SK-N-SH (cell line): ENCODE results near the gene BCL2L13. TPM values are rescaled to one million over a fixed set of nuclear protein-coding genes. Genes with fewer than 3 reads are reported as not detected.
A peak's percentile ranks its signal among the peaks of the same experiment; 100 is the strongest.

Experiments used
- CTCF ChIA-PET: fragments of 300-600, 350-600 bp; formaldehyde crosslinking; extraction: SDS; loops from one replicate; lab custom pipeline; 2021; lab: Yijun Ruan, JAX
- POLR2A ChIA-PET: fragments of 350-600 bp; sonication (Branson Sonifier 250); formaldehyde crosslinking; extraction: SDS; loops from one replicate; lab custom pipeline; 2020; ENCODE audit warnings: antibody characterized with exemption, inconsistent platforms; lab: Yijun Ruan, JAX
- DNase-seq: peaks from one replicate; pipeline ENCODE4 v3.0.0; 2012
- H2AFZ ChIP-seq: fragments of 200-600 bp; sonication (generic); 2 replicates; pipeline ENCODE4 v1.8.1; 2016; ENCODE audit warnings: antibody characterized with exemption, mild to moderate bottlenecking, low read depth
- H3F3A ChIP-seq: fragments of 200-600 bp; sonication (generic); replicated peaks from 2 replicates; pipeline ENCODE3; 2016; ENCODE audit warnings: antibody characterized with exemption, mild to moderate bottlenecking; ENCODE audit not compliant: insufficient read depth
- H3K27ac ChIP-seq, 2 experiments: fragments of 200-500 bp in 1 of 2; fragments of 200-600 bp in 1 of 2; sonication (Bioruptor generic) in 1 of 2; sonication (generic), shearing (Covaris generic) in 1 of 2; 2 replicates each; pipeline versions ENCODE4 v1.5.1 to v1.6.1; 2014 to 2016; ENCODE audit warnings: low read depth in 2 of 2, inconsistent platforms in 1 of 2, low read length in 1 of 2, mild to moderate bottlenecking in 1 of 2, mixed read lengths in 1 of 2
- H3K27me3 ChIP-seq: fragments of 200-600 bp; sonication (generic), shearing (Covaris generic); 2 replicates; pipeline ENCODE4 v1.6.1; 2016; ENCODE audit warnings: mixed run types; ENCODE audit not compliant: insufficient read depth
- H3K36me3 ChIP-seq, 2 experiments: fragments of 200-500 bp in 1 of 2; fragments of 200-600 bp in 1 of 2; sonication (Bioruptor generic) in 1 of 2; sonication (generic) in 1 of 2; replicated peaks in 1 of 2; 2 replicates each; pipeline versions ENCODE3 to v1.5.1; 2014 to 2016; ENCODE audit warnings: low read length in 1 of 2, mild to moderate bottlenecking in 1 of 2; ENCODE audit not compliant: insufficient read depth in 2 of 2, control insufficient read depth in 1 of 2
- H3K4me1 ChIP-seq, 2 experiments: fragments of 200-500 bp in 1 of 2; fragments of 200-600 bp in 1 of 2; sonication (Bioruptor generic) in 1 of 2; sonication (generic), shearing (Covaris generic) in 1 of 2; 2 replicates each; pipeline versions ENCODE4 v1.5.1 to v1.6.1; 2014 to 2016; ENCODE audit warnings: low read depth in 1 of 2, low read length in 1 of 2, mixed run types in 1 of 2; ENCODE audit not compliant: insufficient read depth in 2 of 2, control insufficient read depth in 1 of 2
- H3K4me2 ChIP-seq: fragments of 200-600 bp; sonication (generic), shearing (Covaris generic); 2 replicates; pipeline ENCODE4 v1.6.1; 2017; ENCODE audit warnings: mixed run types
- H3K4me3 ChIP-seq, 2 experiments: fragments of 200-500 bp in 1 of 2; fragments of 200-600 bp in 1 of 2; sonication (Bioruptor generic) in 1 of 2; sonication (generic), shearing (Covaris generic) in 1 of 2; 2 replicates each; pipeline versions ENCODE4 v1.5.1 to v1.8.1; 2014 to 2016; ENCODE audit warnings: low read depth in 2 of 2, inconsistent platforms in 1 of 2, low read length in 1 of 2, mild to moderate bottlenecking in 1 of 2, mixed read lengths in 1 of 2, moderate library complexity in 1 of 2
- H3K79me2 ChIP-seq: fragments of 200-600 bp; sonication (generic); 2 replicates; pipeline ENCODE4 v1.8.1; 2017; ENCODE audit warnings: mild to moderate bottlenecking; ENCODE audit not compliant: insufficient read depth
- H3K9ac ChIP-seq: fragments of 200-600 bp; sonication (generic); 2 replicates; pipeline ENCODE4 v1.6.1; 2017; ENCODE audit warnings: mixed run types
- H3K9me2 ChIP-seq: fragments of 200-600 bp; sonication (generic); 2 replicates; pipeline ENCODE4 v1.6.1; 2017; ENCODE audit warnings: mixed run types
- H3K9me3 ChIP-seq: fragments of 200-600 bp; sonication (generic); 2 replicates; pipeline ENCODE4 v1.6.1; 2017; ENCODE audit warnings: mixed run types, mild to moderate bottlenecking, moderate library complexity
- H4K20me1 ChIP-seq: fragments of 200-600 bp; sonication (generic); 2 replicates; pipeline ENCODE4 v1.6.1; 2017; ENCODE audit warnings: mild to moderate bottlenecking, mixed run types; ENCODE audit not compliant: insufficient read depth
- EZH2phosphoT487 ChIP-seq: fragments of 200-600 bp; sonication (generic); IDR thresholded peaks from 2 replicates; pipeline ENCODE4 v1.6.1; 2017; ENCODE audit warnings: low read depth, mixed run types, mild to moderate bottlenecking, antibody characterized with exemption, moderate library complexity, borderline replicate concordance
- FOSL2 ChIP-seq: IDR thresholded peaks from 2 replicates; pipeline ENCODE4 v1.4.0; 2012; ENCODE audit warnings: low read depth, mild to moderate bottlenecking, moderate library complexity, borderline replicate concordance
- FOXM1 ChIP-seq: IDR thresholded peaks from 2 replicates; pipeline ENCODE4 v1.4.0; 2012; ENCODE audit warnings: low read depth, mild to moderate bottlenecking
- GABPA ChIP-seq: IDR thresholded peaks from 2 replicates; pipeline ENCODE4 v1.4.0; 2012; ENCODE audit warnings: low read depth, mild to moderate bottlenecking
- JUND ChIP-seq: IDR thresholded peaks from 2 replicates; pipeline ENCODE4 v1.4.0; 2012
- REST ChIP-seq: IDR thresholded peaks from 2 replicates; pipeline ENCODE4 v1.6.1; 2012; ENCODE audit warnings: mild to moderate bottlenecking, low read depth, low read length, moderate library complexity
- RFX5 ChIP-seq: IDR thresholded peaks from 2 replicates; pipeline ENCODE4 v1.6.1; 2012; ENCODE audit warnings: mild to moderate bottlenecking, improper control_type of control experiment, low read length
- SMC3 ChIP-seq: IDR thresholded peaks from 2 replicates; pipeline ENCODE4 v1.6.1; 2012; ENCODE audit warnings: low read depth, low read length, improper control_type of control experiment
- TEAD4 ChIP-seq: IDR thresholded peaks from 2 replicates; pipeline ENCODE4 v1.4.0; 2012; ENCODE audit warnings: mild to moderate bottlenecking, borderline replicate concordance; ENCODE audit not compliant: insufficient read depth
- ZBTB33 ChIP-seq: IDR thresholded peaks from 2 replicates; pipeline ENCODE4 v1.4.0; 2012; ENCODE audit warnings: low read depth, borderline replicate concordance
- WGBS: methylation state at CpG from one replicate; pipeline ENCODE4 v1.1.6; 2017; ENCODE audit warnings: low lambda C conversion rate; 5-methylcytosine and 5-hydroxymethylcytosine counted together
- polyA plus RNA-seq, 3 experiments: library from polyadenylated mRNA; depleted of rRNA; stranded (reverse); fragments of >200 nt; gene quantifications; 2 replicates each; pipeline ENCODE4 v1.2.3, GENCODE V29; 2012

Gene BCL2L13
- polyA plus RNA-seq, 1 of the 3 experiments (the other 2 are of a cell fraction) = 37.1 TPM

- Histone ChIP-seq H3K4me1 (peaks cover 12 to 35% of the 10 kb centered on the region in 2 experiments; a peak in 2 of 4 replicates), H3K9me3 (no peaks in the 10 kb centered on the region), H3K79me2 (peaks cover 28% of the 10 kb centered on the region; the same call in 1 of the 2 replicates), H3F3A (no peaks in the 10 kb centered on the region), H3K9ac (peak overlapping the region; percentile 22; the same call in 1 of the 2 replicates), H3K36me3 (no peaks in the 10 kb centered on the region), H4K20me1 (peaks cover 20% of the 10 kb centered on the region), H3K27ac (no peak overlapping the region; a peak in 1 of 4 replicates), H3K9me2 (no peaks in the 10 kb centered on the region), H3K4me2 (peak overlapping the region; percentile 72), H3K27me3 (no peaks in the 10 kb centered on the region), H2AFZ (peak overlapping the region; percentile 98), H3K4me3 (peak overlapping the region; percentile 54 to 81; a peak in 2 of 4 replicates)
- no peak for TF ChIP-seq RFX5
- WGBS = 93% methylated on average over 19 of the region's 27 CpGs
- ChIA-PET CTCF (interaction anchor here (4.4 to 7.2 kb wide), 2 partner anchors 34 to 216 kb away, joined by 29 to 62 read pairs; no protein-coding TSS in a partner anchor), POLR2A (interaction anchor here (0.6 to 1.3 kb wide), 2 partner anchors 9 to 33 kb away, joined by 3 read pairs; no protein-coding TSS in a partner anchor)
- DNase-seq = no peak
Measured at GRCh38 chr22:17774926-17775685, 136.5 kb downstream of the BCL2L13 start.

GRCh38 chr22:17775781-17776465 is 137.4 kb downstream of the BCL2L13 start:
- Histone ChIP-seq H3K79me2 (peaks cover 21% of the 10 kb centered on the region; the same call in 1 of the 2 replicates), H3K9ac (no peak overlapping the region), H3K9me2 (no peaks in the 10 kb centered on the region), H3F3A (no peaks in the 10 kb centered on the region), H2AFZ (no peak overlapping the region), H3K4me2 (no peak overlapping the region), H3K36me3 (no peaks in the 10 kb centered on the region), H3K4me1 (peaks cover 12 to 37% of the 10 kb centered on the region in 2 experiments; a peak in 2 of 4 replicates), H3K27me3 (no peaks in the 10 kb centered on the region), H3K9me3 (no peaks in the 10 kb centered on the region), H3K4me3 (no peak overlapping the region), H4K20me1 (peaks cover 12% of the 10 kb centered on the region), H3K27ac (no peak overlapping the region)
- DNase-seq = no peak
- POLR2A ChIA-PET = no interaction called here
- WGBS = 94% methylated on average over 9 of the region's 10 CpGs
- CTCF ChIA-PET = interaction anchor here (7.2 kb wide), 1 partner anchor 34 kb away, joined by 62 read pairs; no protein-coding TSS in a partner anchor
- no peak for TF ChIP-seq REST
- no peak for TF ChIP-seq ZBTB33
- no peak for TF ChIP-seq RFX5
- no peak for TF ChIP-seq JUND
- TF ChIP-seq EZH2phosphoT487 = no peak
- TF ChIP-seq GABPA = no peak
- no peak for TF ChIP-seq FOXM1
- no peak for TF ChIP-seq FOSL2
- no peak for TF ChIP-seq TEAD4
- no peak for TF ChIP-seq SMC3
